Measurements from ENCODE around the gene STK40. TPM values are rescaled to one million over a fixed set of nuclear protein-coding genes. Genes with fewer than 3 reads are reported as not detected.

STK40 gene
- total and polyA plus RNA-seq, 2 experiments from 2014 or later, result 8.1 to 20.2 TPM

GRCh38 chr1:36397378-36398230 lies 11.9 kb upstream of the STK40 start, which contains the start of gene LSM10:
Gene LSM10 (minus strand): TSS chr1:36397908. CDS start chr1:36394129, 3,779 bp downstream.
- H4K20me1 ChIP-seq (replicated peaks; ENCODE audit: insufficient read depth), result no peaks in the 10 kb centered on the region

More at GRCh38 chr1:36397378-36398230, 11.9 kb upstream of the STK40 start, which contains the start of gene LSM10:
- peak within 1 kb of the TSS; percentile 98 for H3K27ac Mint-ChIP-seq
- 0 out of 3 replicates have a peak, but pooled peaks cover 4% of the 10 kb centered on the region for H3K9me3 Mint-ChIP-seq
- Histone ChIP-seq H3K79me2 (replicated peaks; ENCODE audit: insufficient read depth) (peaks cover 15% of the 10 kb centered on the region; the same call in 1 of the 2 replicates), H3K9me2 (ENCODE audit: insufficient read depth) (no peaks in the 10 kb centered on the region), H3K36me3 (ENCODE audit: insufficient read depth) (no peaks in the 10 kb centered on the region; the same call in 1 of the 2 replicates), H2AFZ (peak within 1 kb of the TSS; percentile 93), H3K4me1 (ENCODE audit: insufficient read depth) (peaks cover 8% of the 10 kb centered on the region), H3K27me3 (ENCODE audit: insufficient read depth) (no peaks in the 10 kb centered on the region), H3K4me2 (peak within 1 kb of the TSS; percentile 97), H3K4me3 (peak within 1 kb of the TSS; percentile 95), H3K27ac (ENCODE audit: low read depth) (peak within 1 kb of the TSS; percentile 91), H3F3A (replicated peaks; ENCODE audit: low read depth) (no peaks in the 10 kb centered on the region; the same call in 1 of the 2 replicates)
- peak within 1 kb of the TSS; percentile 93 for H3K4me3 Mint-ChIP-seq
- peaks cover 16% of the 10 kb centered on the region; the same call in 2 of the 3 replicates for H3K36me3 Mint-ChIP-seq (ENCODE audit: low read depth)
- TF ChIP-seq REST (IDR thresholded peaks at IDR 0.05; ENCODE audit: unreplicated experiment), result no peak
- TF ChIP-seq EZH2 (IDR thresholded peaks at IDR 0.05; ENCODE audit: low read depth, unreplicated experiment), result no peak
- TF ChIP-seq ETS1 (IDR thresholded peaks at IDR 0.05), result peak; percentile 87
- no peak for TF ChIP-seq JUNB (IDR thresholded peaks at IDR 0.05; ENCODE audit: unreplicated experiment)
- no peak for TF ChIP-seq ZNF331 (CRISPR knock-in tag; IDR thresholded peaks at IDR 0.05; ENCODE audit: low read depth)
- no peak for TF ChIP-seq ZNF114 (CRISPR knock-in tag; IDR thresholded peaks at IDR 0.05)
- TF ChIP-seq POLR2AphosphoS5 (IDR thresholded peaks at IDR 0.05; ENCODE audit: low read depth), result peak; percentile 93
- TF ChIP-seq CTCF (conservative IDR thresholded peaks at IDR 0.05; ENCODE audit: low read depth in 2 of 2), result 0 out of 4 replicates have a peak, but pooled peaks of 1 of the 2 experiments have one; percentile 0
- no peak for TF ChIP-seq EZH2phosphoT487 (IDR thresholded peaks at IDR 0.05; ENCODE audit: unreplicated experiment)
- TF ChIP-seq ZNF462 (CRISPR knock-in tag; IDR thresholded peaks at IDR 0.05), result no peak
- no peak for TF ChIP-seq STAT1 (IDR thresholded peaks at IDR 0.05; ENCODE audit: unreplicated experiment)
- no peak for TF ChIP-seq NANOG (IDR thresholded peaks at IDR 0.05; ENCODE audit: borderline replicate concordance)
- peak; percentile 89 for TF ChIP-seq CREB1 (CRISPR knock-in tag; IDR thresholded peaks at IDR 0.05; ENCODE audit: low read depth)
- ATAC-seq (peak; percentile 80), DNase-seq (ENCODE audit: low spot score) (peak; percentile 99)
- H3K4me1 Mint-ChIP-seq, result peaks cover 12% of the 10 kb centered on the region
- H3K27me3 Mint-ChIP-seq (ENCODE audit: insufficient read depth, low read depth, poor library complexity), result peaks cover 14% of the 10 kb centered on the region
